ENCODE measurements around the gene RB1. TPM values are rescaled to one million over a fixed set of nuclear protein-coding genes. Genes with fewer than 3 reads are reported as not detected.

Gene RB1
- total and polyA plus RNA-seq, 3 donors from 2014 or later: 21.9 to 43.0 (median 38.8) TPM

GRCh38 chr13:48258002-48258401, 45.5 kb upstream of the RB1 start:
- no peaks in the 10 kb centered on the region for H3K9me3 ChIP-seq
- no peak for DNase-seq
- intact Hi-C loops (cut with DNase I; ENCODE audit: low total_unique reads): no loop called here
- H3K36me3 ChIP-seq (ENCODE audit: low read depth, missing control alignments): no peaks in the 10 kb centered on the region
- no peaks in the 10 kb centered on the region for H3K27me3 ChIP-seq
- H3K4me3 ChIP-seq: no peak overlapping the region
- H3K27ac ChIP-seq: no peak overlapping the region
- TF ChIP-seq CTCF (IDR thresholded peaks at IDR 0.05) (no peak), POLR2A (IDR thresholded peaks at IDR 0.05) (no peak)
- peaks cover 7% of the 10 kb centered on the region for H3K4me1 ChIP-seq

- 85 to 88% methylated on average over 3 of the region's 3 CpGs for WGBS, 2 donors
- DNase-seq: no peak
- Histone ChIP-seq H3K27ac (no peak overlapping the region), H3K36me3 (ENCODE audit: low read depth, missing control alignments) (no peaks in the 10 kb centered on the region), H3K9me3 (no peaks in the 10 kb centered on the region), H3K4me1 (peaks cover 5% of the 10 kb centered on the region), H3K27me3 (no peaks in the 10 kb centered on the region), H3K4me3 (no peak overlapping the region)
- intact Hi-C loops (cut with DNase I; ENCODE audit: low total_unique reads): no loop called here
- TF ChIP-seq POLR2A (IDR thresholded peaks at IDR 0.05): no peak
- TF ChIP-seq CTCF (IDR thresholded peaks at IDR 0.05): no peak
Measured at GRCh38 chr13:48258430-48258829, 45.1 kb upstream of the RB1 start.

- H3K27me3 ChIP-seq: no peaks in the 10 kb centered on the region
- DNase-seq: no peak
- no peak for TF ChIP-seq CTCF (IDR thresholded peaks at IDR 0.05)
- no peak for TF ChIP-seq POLR2A (IDR thresholded peaks at IDR 0.05)
- WGBS, 2 donors: 87 to 92% methylated on average over 4 of the region's 4 CpGs
- H3K27ac ChIP-seq: no peak overlapping the region
- no peaks in the 10 kb centered on the region for H3K36me3 ChIP-seq (ENCODE audit: low read depth, missing control alignments)
- H3K9me3 ChIP-seq: no peaks in the 10 kb centered on the region
- intact Hi-C loops (cut with DNase I; ENCODE audit: low total_unique reads): no loop called here
- H3K4me1 ChIP-seq: no peaks in the 10 kb centered on the region
- no peak overlapping the region for H3K4me3 ChIP-seq
Measured at GRCh38 chr13:48260970-48261369, 42.6 kb upstream of the RB1 start.

GRCh38 chr13:48263196-48263595, 40.4 kb upstream of the RB1 start:
- Histone ChIP-seq H3K9me3 (no peaks in the 10 kb centered on the region), H3K27me3 (no peaks in the 10 kb centered on the region), H3K4me3 (no peak overlapping the region), H3K27ac (no peak overlapping the region), H3K36me3 (ENCODE audit: low read depth, missing control alignments) (no peaks in the 10 kb centered on the region), H3K4me1 (no peaks in the 10 kb centered on the region)
- TF ChIP-seq CTCF (IDR thresholded peaks at IDR 0.05) (no peak), POLR2A (IDR thresholded peaks at IDR 0.05) (no peak)
- intact Hi-C loops (cut with DNase I; ENCODE audit: low total_unique reads): no loop called here
- no peak for DNase-seq
- 88 to 97% methylated on average over 1 of the region's 1 CpG for WGBS, 2 donors

GRCh38 chr13:48264058-48264457, 39.5 kb upstream of the RB1 start:
- no peaks in the 10 kb centered on the region for H3K9me3 ChIP-seq
- 86 to 94% methylated on average over 2 of the region's 2 CpGs for WGBS, 2 donors
- H3K4me1 ChIP-seq: no peaks in the 10 kb centered on the region
- no peaks in the 10 kb centered on the region for H3K36me3 ChIP-seq (ENCODE audit: low read depth, missing control alignments)
- intact Hi-C loops (cut with DNase I; ENCODE audit: low total_unique reads): no loop called here
- TF ChIP-seq POLR2A (IDR thresholded peaks at IDR 0.05) (no peak), CTCF (IDR thresholded peaks at IDR 0.05) (no peak)
- DNase-seq: no peak
- H3K27ac ChIP-seq: no peak overlapping the region
- no peaks in the 10 kb centered on the region for H3K27me3 ChIP-seq
- H3K4me3 ChIP-seq: no peak overlapping the region
